ENCODE results near the gene ZBTB14. TPM values are rescaled to one million over a fixed set of nuclear protein-coding genes. Genes with fewer than 3 reads are reported as not detected.

ZBTB14 gene
- total RNA-seq, 4 donors from 2014 or later = 9.8 to 15.6 (median 11.2) TPM

GRCh38 chr18:5315838-5316237 lies 20.3 kb upstream of the ZBTB14 start:
- WGBS = 30% methylated on average over 2 of the region's 2 CpGs
- no peak for TF ChIP-seq CTCF (IDR thresholded peaks at IDR 0.05)
- TF ChIP-seq POLR2AphosphoS5 (IDR thresholded peaks at IDR 0.05) = no peak
- no peak for TF ChIP-seq POLR2A (IDR thresholded peaks at IDR 0.05; ENCODE audit: low read depth)
- DNase-seq (ENCODE audit: extremely low spot score) = no peak

GRCh38 chr18:5311301-5311989 lies 15.9 kb upstream of the ZBTB14 start:
- intact Hi-C loops (cut with DNase I) = no loop called here

More at GRCh38 chr18:5315838-5316237, 20.3 kb upstream of the ZBTB14 start:
- Histone ChIP-seq H3K27me3 (peaks cover 0 to 5% (median 0%) of the 10 kb centered on the region in 4 donors), H3K9me3 (no peaks in the 10 kb centered on the region), H3K4me3 (no peak overlapping the region), H3K27ac (replicated peaks in 1 of 4) (no peak overlapping the region), H3K4me1 (no peaks in the 10 kb centered on the region), H3K36me3 (no peaks in the 10 kb centered on the region)
- intact Hi-C loops (cut with DNase I) = no loop called here

GRCh38 chr18:5309888-5310470 lies 14.5 kb upstream of the ZBTB14 start:
- Histone ChIP-seq H3K36me3 (no peaks in the 10 kb centered on the region), H3K27me3 (no peaks in the 10 kb centered on the region), H3K4me1 (no peaks in the 10 kb centered on the region), H3K27ac (replicated peaks in 1 of 4) (no peak overlapping the region), H3K4me3 (peak overlapping the region in 2 of 4 donors; percentile 3 to 27), H3K9me3 (no peaks in the 10 kb centered on the region)
- intact Hi-C loops (cut with DNase I) = no loop called here
- WGBS = 60% methylated on average over 5 of the region's 5 CpGs
- TF ChIP-seq POLR2AphosphoS5 (IDR thresholded peaks at IDR 0.05) (no peak), EP300 (IDR thresholded peaks at IDR 0.05) (no peak), CTCF (IDR thresholded peaks at IDR 0.05) (no peak), POLR2A (IDR thresholded peaks at IDR 0.05; ENCODE audit: low read depth) (no peak)
- DNase-seq (ENCODE audit: extremely low spot score) = no peak

More at GRCh38 chr18:5311301-5311989, 15.9 kb upstream of the ZBTB14 start:
- WGBS = 49% methylated on average over 6 of the region's 6 CpGs
- Histone ChIP-seq H3K9me3 (no peaks in the 10 kb centered on the region), H3K4me1 (no peaks in the 10 kb centered on the region), H3K27ac (replicated peaks in 1 of 4) (no peak overlapping the region), H3K36me3 (no peaks in the 10 kb centered on the region), H3K4me3 (no peak overlapping the region), H3K27me3 (no peaks in the 10 kb centered on the region)
- no peak for DNase-seq (ENCODE audit: extremely low spot score)
- TF ChIP-seq POLR2AphosphoS5 (IDR thresholded peaks at IDR 0.05) (no peak), EP300 (IDR thresholded peaks at IDR 0.05) (no peak), POLR2A (IDR thresholded peaks at IDR 0.05; ENCODE audit: low read depth) (no peak), CTCF (IDR thresholded peaks at IDR 0.05) (no peak)

- Histone ChIP-seq H3K27me3 (peaks cover 0 to 2% (median 0%) of the 10 kb centered on the region in 4 donors), H3K27ac (replicated peaks in 1 of 4) (no peak overlapping the region), H3K36me3 (no peaks in the 10 kb centered on the region), H3K4me1 (no peaks in the 10 kb centered on the region), H3K9me3 (no peaks in the 10 kb centered on the region), H3K4me3 (no peak overlapping the region)
- intact Hi-C loops (cut with DNase I) = no loop called here
- DNase-seq (ENCODE audit: extremely low spot score) = no peak
- no peak for TF ChIP-seq CTCF (IDR thresholded peaks at IDR 0.05)
- TF ChIP-seq EP300 (IDR thresholded peaks at IDR 0.05) = no peak
- no peak for TF ChIP-seq POLR2AphosphoS5 (IDR thresholded peaks at IDR 0.05)
- TF ChIP-seq POLR2A (IDR thresholded peaks at IDR 0.05; ENCODE audit: low read depth) = no peak
- WGBS = 82% methylated on average over 2 of the region's 2 CpGs
Observed at GRCh38 chr18:5305835-5306234, 10.3 kb upstream of the ZBTB14 start.
